Measurements from ENCODE around the gene XPNPEP2.

The XPNPEP2 gene

GRCh38 chrX:129800186-129800585, 61.4 kb downstream of the XPNPEP2 start:
- DNase-seq (ENCODE audit: low spot score): no peak

- DNase-seq (ENCODE audit: low spot score): no peak
Observed at GRCh38 chrX:129802863-129803262, 64.1 kb downstream of the XPNPEP2 start.

GRCh38 chrX:129804806-129805205, 66.0 kb downstream of the XPNPEP2 start:
- no peak for DNase-seq (ENCODE audit: low spot score)

- DNase-seq (ENCODE audit: low spot score): no peak
Observed at GRCh38 chrX:129808158-129808828, 69.5 kb downstream of the XPNPEP2 start.

- DNase-seq (ENCODE audit: low spot score): no peak
Observed at GRCh38 chrX:129808829-129809796, 70.3 kb downstream of the XPNPEP2 start.

- DNase-seq (ENCODE audit: low spot score): no peak
Observed at GRCh38 chrX:129813662-129814368, 75.0 kb downstream of the XPNPEP2 start.

- no peak for DNase-seq (ENCODE audit: low spot score)
Observed at GRCh38 chrX:129818123-129818522, 79.3 kb downstream of the XPNPEP2 start.

Measured in SW480 (cell line).